Measurements from ENCODE around the gene PCDHGA1.

PCDHGA1 gene

GRCh38 chr5:141508440-141508797, 178.1 kb downstream of the PCDHGA1 start:
- Histone ChIP-seq H4K8ac (ENCODE audit: low read depth, low read length) (no peak overlapping the region), H3K79me1 (ENCODE audit: low read depth, low read length) (no peaks in the 10 kb centered on the region), H2BK120ac (ENCODE audit: low read depth, low read length) (peak overlapping the region; percentile 56), H3K9ac (ENCODE audit: low read depth, low read length, poor library complexity) (no peak overlapping the region), H3K36me3 (replicated peaks in 1 of 2; ENCODE audit: control insufficient read depth in 2 of 2, insufficient read depth in 2 of 2, low read length in 2 of 2) (peaks cover 33 to 48% of the 10 kb centered on the region in 2 donors), H3K4me3 (ENCODE audit: low read length in 2 of 2) (peak overlapping the region in 1 of 2 donors; percentile 18), H3K4me1 (ENCODE audit: control insufficient read depth in 2 of 2, insufficient read depth in 1 of 2, low read depth in 1 of 2, low read length in 2 of 2) (peaks cover 30 to 35% of the 10 kb centered on the region in 2 donors), H3K23ac (ENCODE audit: low read depth, low read length, poor library complexity) (no peak overlapping the region), H2BK5ac (ENCODE audit: low read length) (peak overlapping the region; percentile 82), H3K27me3 (ENCODE audit: control insufficient read depth in 3 of 3, insufficient read depth in 3 of 3, low read depth in 1 of 3, low read length in 3 of 3) (no peaks in the 10 kb centered on the region), H4K91ac (ENCODE audit: low read depth, low read length, poor library complexity) (no peak overlapping the region), H2AK5ac (ENCODE audit: low read depth, low read length) (no peak overlapping the region), H3K4me2 (ENCODE audit: insufficient read depth, low read length, poor library complexity, severe bottlenecking) (no peak overlapping the region), H3K18ac (ENCODE audit: low read length) (peak overlapping the region; percentile 91), H2BK12ac (ENCODE audit: low read length) (no peak overlapping the region), H3K4ac (ENCODE audit: low read length) (no peak overlapping the region), H2BK15ac (ENCODE audit: low read length) (no peak overlapping the region), H2AFZ (ENCODE audit: low read length) (peak overlapping the region; percentile 81), H3K9me3 (replicated peaks in 1 of 2; ENCODE audit: control insufficient read depth in 2 of 2, insufficient read depth in 1 of 2, low read depth in 1 of 2, low read length in 2 of 2) (peaks cover 0 to 2% of the 10 kb centered on the region in 2 donors), H3K14ac (ENCODE audit: low read length) (no peak overlapping the region), H3K27ac (replicated peaks; ENCODE audit: low read length) (peak overlapping the region; percentile 92)
- no CpG with 5 or more reads among the region's 9 CpGs for WGBS, 2 donors (ENCODE audit: extremely low coverage in 2 of 2, insufficient read length in 2 of 2, insufficient replicate concordance in 1 of 2)
- DNase-seq (ENCODE audit: low spot score), result no peak

- H3K4ac ChIP-seq (ENCODE audit: low read length), result peak overlapping the region; percentile 29
- H3K14ac ChIP-seq (ENCODE audit: low read length), result peak overlapping the region; percentile 23
- H3K4me3 ChIP-seq (ENCODE audit: low read length in 2 of 2), result peak overlapping the region in 1 of 2 donors; percentile 18
- H4K8ac ChIP-seq (ENCODE audit: low read depth, low read length), result no peak overlapping the region
- no peaks in the 10 kb centered on the region for H3K27me3 ChIP-seq (ENCODE audit: control insufficient read depth in 3 of 3, insufficient read depth in 3 of 3, low read depth in 1 of 3, low read length in 3 of 3)
- no peak overlapping the region for H2BK120ac ChIP-seq (ENCODE audit: low read depth, low read length)
- peak overlapping the region; percentile 83 for H3K18ac ChIP-seq (ENCODE audit: low read length)
- peak overlapping the region; percentile 95 for H3K27ac ChIP-seq (replicated peaks; ENCODE audit: low read length)
- H2AK5ac ChIP-seq (ENCODE audit: low read depth, low read length), result peak overlapping the region; percentile 38
- no CpG with 5 or more reads among the region's 23 CpGs for WGBS, 2 donors (ENCODE audit: extremely low coverage in 2 of 2, insufficient read length in 2 of 2, insufficient replicate concordance in 1 of 2)
- peak overlapping the region; percentile 81 for H2AFZ ChIP-seq (ENCODE audit: low read length)
- peak overlapping the region; percentile 24 for H2BK15ac ChIP-seq (ENCODE audit: low read length)
- H3K23ac ChIP-seq (ENCODE audit: low read depth, low read length, poor library complexity), result no peak overlapping the region
- peaks cover 30 to 43% of the 10 kb centered on the region in 2 donors for H3K36me3 ChIP-seq (replicated peaks in 1 of 2; ENCODE audit: control insufficient read depth in 2 of 2, insufficient read depth in 2 of 2, low read length in 2 of 2)
- no peak overlapping the region for H4K91ac ChIP-seq (ENCODE audit: low read depth, low read length, poor library complexity)
- peak; percentile 93 for DNase-seq (ENCODE audit: low spot score)
- peak overlapping the region; percentile 82 for H2BK5ac ChIP-seq (ENCODE audit: low read length)
- peak overlapping the region; percentile 72 for H3K9ac ChIP-seq (ENCODE audit: low read depth, low read length, poor library complexity)
- H3K79me1 ChIP-seq (ENCODE audit: low read depth, low read length), result no peaks in the 10 kb centered on the region
- peaks cover 30 to 35% of the 10 kb centered on the region in 2 donors for H3K4me1 ChIP-seq (ENCODE audit: control insufficient read depth in 2 of 2, insufficient read depth in 1 of 2, low read depth in 1 of 2, low read length in 2 of 2)
- H3K4me2 ChIP-seq (ENCODE audit: insufficient read depth, low read length, poor library complexity, severe bottlenecking), result peak overlapping the region; percentile 50
- peaks cover 0 to 2% of the 10 kb centered on the region in 2 donors for H3K9me3 ChIP-seq (replicated peaks in 1 of 2; ENCODE audit: control insufficient read depth in 2 of 2, insufficient read depth in 1 of 2, low read depth in 1 of 2, low read length in 2 of 2)
- peak overlapping the region; percentile 52 for H2BK12ac ChIP-seq (ENCODE audit: low read length)
Measured at GRCh38 chr5:141508798-141509611, 178.7 kb downstream of the PCDHGA1 start.

GRCh38 chr5:141510160-141510559, 179.8 kb downstream of the PCDHGA1 start:
- no peaks in the 10 kb centered on the region for H3K79me1 ChIP-seq (ENCODE audit: low read depth, low read length)
- H2AFZ ChIP-seq (ENCODE audit: low read length), result no peak overlapping the region
- H2AK5ac ChIP-seq (ENCODE audit: low read depth, low read length), result peak overlapping the region; percentile 38
- H4K8ac ChIP-seq (ENCODE audit: low read depth, low read length), result no peak overlapping the region
- H3K9me3 ChIP-seq (replicated peaks in 1 of 2; ENCODE audit: control insufficient read depth in 2 of 2, insufficient read depth in 1 of 2, low read depth in 1 of 2, low read length in 2 of 2), result peaks cover 0 to 2% of the 10 kb centered on the region in 2 donors
- H2BK120ac ChIP-seq (ENCODE audit: low read depth, low read length), result no peak overlapping the region
- DNase-seq (ENCODE audit: low spot score), result no peak
- H3K18ac ChIP-seq (ENCODE audit: low read length), result peak overlapping the region; percentile 61
- peaks cover 28 to 47% of the 10 kb centered on the region in 2 donors for H3K36me3 ChIP-seq (replicated peaks in 1 of 2; ENCODE audit: control insufficient read depth in 2 of 2, insufficient read depth in 2 of 2, low read length in 2 of 2)
- no peak overlapping the region for H2BK5ac ChIP-seq (ENCODE audit: low read length)
- H2BK15ac ChIP-seq (ENCODE audit: low read length), result no peak overlapping the region
- no peak overlapping the region for H3K9ac ChIP-seq (ENCODE audit: low read depth, low read length, poor library complexity)
- no peak overlapping the region for H3K27ac ChIP-seq (replicated peaks; ENCODE audit: low read length)
- H2BK12ac ChIP-seq (ENCODE audit: low read length), result no peak overlapping the region
- H3K27me3 ChIP-seq (ENCODE audit: control insufficient read depth in 3 of 3, insufficient read depth in 3 of 3, low read depth in 1 of 3, low read length in 3 of 3), result no peaks in the 10 kb centered on the region
- H3K4me3 ChIP-seq (ENCODE audit: low read length in 2 of 2), result no peak overlapping the region
- no peak overlapping the region for H3K4me2 ChIP-seq (ENCODE audit: insufficient read depth, low read length, poor library complexity, severe bottlenecking)
- no peak overlapping the region for H3K23ac ChIP-seq (ENCODE audit: low read depth, low read length, poor library complexity)
- no CpG with 5 or more reads among the region's 9 CpGs for WGBS, 2 donors (ENCODE audit: extremely low coverage in 2 of 2, insufficient read length in 2 of 2, insufficient replicate concordance in 1 of 2)
- no peak overlapping the region for H3K4ac ChIP-seq (ENCODE audit: low read length)
- no peak overlapping the region for H4K91ac ChIP-seq (ENCODE audit: low read depth, low read length, poor library complexity)
- H3K14ac ChIP-seq (ENCODE audit: low read length), result no peak overlapping the region
- H3K4me1 ChIP-seq (ENCODE audit: control insufficient read depth in 2 of 2, insufficient read depth in 1 of 2, low read depth in 1 of 2, low read length in 2 of 2), result peaks cover 40 to 45% of the 10 kb centered on the region in 2 donors

DNA sequence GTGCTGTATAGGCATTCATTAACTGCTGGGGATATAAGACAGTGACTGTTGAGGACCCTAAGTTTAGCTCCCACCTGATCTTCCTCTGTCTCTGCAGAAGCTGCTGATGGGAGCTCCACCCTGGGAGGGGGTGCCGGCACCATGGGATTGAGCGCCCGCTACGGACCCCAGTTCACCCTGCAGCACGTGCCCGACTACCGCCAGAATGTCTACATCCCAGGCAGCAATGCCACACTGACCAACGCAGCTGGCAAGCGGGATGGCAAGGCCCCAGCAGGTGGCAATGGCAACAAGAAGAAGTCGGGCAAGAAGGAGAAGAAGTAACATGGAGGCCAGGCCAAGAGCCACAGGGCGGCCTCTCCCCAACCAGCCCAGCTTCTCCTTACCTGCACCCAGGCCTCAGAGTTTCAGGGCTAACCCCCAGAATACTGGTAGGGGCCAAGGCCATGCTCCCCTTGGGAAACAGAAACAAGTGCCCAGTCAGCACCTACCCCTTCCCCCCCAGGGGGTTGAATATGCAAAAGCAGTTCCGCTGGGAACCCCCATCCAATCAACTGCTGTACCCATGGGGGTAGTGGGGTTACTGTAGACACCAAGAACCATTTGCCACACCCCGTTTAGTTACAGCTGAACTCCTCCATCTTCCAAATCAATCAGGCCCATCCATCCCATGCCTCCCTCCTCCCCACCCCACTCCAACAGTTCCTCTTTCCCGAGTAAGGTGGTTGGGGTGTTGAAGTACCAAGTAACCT, 180.7 kb downstream of the PCDHGA1 start:
- Histone ChIP-seq H3K9ac (ENCODE audit: low read depth, low read length, poor library complexity) (no peak overlapping the region), H4K8ac (ENCODE audit: low read depth, low read length) (no peak overlapping the region), H3K36me3 (replicated peaks in 1 of 2; ENCODE audit: control insufficient read depth in 2 of 2, insufficient read depth in 2 of 2, low read length in 2 of 2) (peaks cover 25 to 48% of the 10 kb centered on the region in 2 donors), H3K27ac (replicated peaks; ENCODE audit: low read length) (no peak overlapping the region), H2AK5ac (ENCODE audit: low read depth, low read length) (peak overlapping the region; percentile 12), H3K23ac (ENCODE audit: low read depth, low read length, poor library complexity) (no peak overlapping the region), H2AFZ (ENCODE audit: low read length) (no peak overlapping the region), H4K91ac (ENCODE audit: low read depth, low read length, poor library complexity) (no peak overlapping the region), H3K4me2 (ENCODE audit: insufficient read depth, low read length, poor library complexity, severe bottlenecking) (no peak overlapping the region), H2BK12ac (ENCODE audit: low read length) (no peak overlapping the region), H3K4ac (ENCODE audit: low read length) (no peak overlapping the region), H3K18ac (ENCODE audit: low read length) (peak overlapping the region; percentile 3), H3K27me3 (ENCODE audit: control insufficient read depth in 3 of 3, insufficient read depth in 3 of 3, low read depth in 1 of 3, low read length in 3 of 3) (no peaks in the 10 kb centered on the region), H2BK120ac (ENCODE audit: low read depth, low read length) (no peak overlapping the region), H3K9me3 (replicated peaks in 1 of 2; ENCODE audit: control insufficient read depth in 2 of 2, insufficient read depth in 1 of 2, low read depth in 1 of 2, low read length in 2 of 2) (peaks cover 0 to 2% of the 10 kb centered on the region in 2 donors), H3K14ac (ENCODE audit: low read length) (no peak overlapping the region), H2BK5ac (ENCODE audit: low read length) (no peak overlapping the region), H3K4me3 (ENCODE audit: low read length in 2 of 2) (no peak overlapping the region), H3K4me1 (ENCODE audit: control insufficient read depth in 2 of 2, insufficient read depth in 1 of 2, low read depth in 1 of 2, low read length in 2 of 2) (peaks cover 44 to 49% of the 10 kb centered on the region in 2 donors), H2BK15ac (ENCODE audit: low read length) (no peak overlapping the region), H3K79me1 (ENCODE audit: low read depth, low read length) (no peaks in the 10 kb centered on the region)
- no CpG with 5 or more reads among the region's 14 CpGs for WGBS, 2 donors (ENCODE audit: extremely low coverage in 2 of 2, insufficient read length in 2 of 2, insufficient replicate concordance in 1 of 2)
- no peak for DNase-seq (ENCODE audit: low spot score)

All from neuronal stem cell (in vitro differentiated cells).